NCI-H82 treated with DMSO at 0.1 percent for 48 hours (cell line): ENCODE data around the gene PPA2.
"Not testable (repeated sequence)": the region's sequence is repeated elsewhere in the genome, so short reads cannot be mapped to it uniquely, and the experiment has no call there.

Source experiments
- DNase-seq: peaks from one replicate; lab custom pipeline; 2025; ENCODE audit not compliant: unreplicated experiment; lab: John Stamatoyannopoulos, UW

Gene PPA2

DNA sequence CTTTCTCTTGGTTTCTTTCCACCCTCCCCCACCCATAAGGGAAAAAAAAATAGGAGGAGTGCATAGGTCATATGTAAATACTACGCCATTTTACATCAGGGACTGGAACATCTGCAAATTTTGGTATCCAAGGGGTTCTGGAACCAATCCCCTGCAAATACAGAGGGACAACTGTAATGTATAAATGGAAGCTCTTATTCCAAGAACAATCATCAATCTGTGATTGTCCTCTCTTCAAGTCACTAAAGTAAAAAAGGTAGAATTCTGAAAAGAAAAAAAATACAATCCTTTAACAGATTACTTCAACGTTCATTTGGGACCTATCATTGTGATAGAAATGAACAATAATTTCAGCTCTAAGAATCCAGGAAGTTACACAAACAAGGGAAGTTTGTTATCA, 13.6 kb downstream of the PPA2 start:
- DNase-seq: no peak

DNA sequence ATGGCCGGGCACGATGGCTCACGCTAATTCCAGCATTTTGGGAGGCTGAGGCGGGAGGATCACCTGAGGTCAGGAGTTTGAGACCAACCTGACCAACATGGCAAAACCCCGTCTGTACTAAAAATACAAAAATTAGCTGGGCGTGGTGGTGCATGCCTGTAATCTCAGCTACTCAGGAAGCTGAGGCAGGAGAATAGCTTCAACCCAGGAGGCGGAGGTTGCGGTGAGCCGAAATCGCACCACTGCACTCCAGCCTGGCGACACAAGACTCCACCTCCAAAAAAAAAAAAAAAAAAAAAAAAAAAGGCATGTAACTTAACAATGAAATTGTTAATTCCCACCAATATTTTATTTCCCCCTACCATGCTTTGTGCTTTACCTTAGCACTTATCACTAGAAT, 15.3 kb downstream of the PPA2 start:
- DNase-seq: not testable (repeated sequence)

DNA sequence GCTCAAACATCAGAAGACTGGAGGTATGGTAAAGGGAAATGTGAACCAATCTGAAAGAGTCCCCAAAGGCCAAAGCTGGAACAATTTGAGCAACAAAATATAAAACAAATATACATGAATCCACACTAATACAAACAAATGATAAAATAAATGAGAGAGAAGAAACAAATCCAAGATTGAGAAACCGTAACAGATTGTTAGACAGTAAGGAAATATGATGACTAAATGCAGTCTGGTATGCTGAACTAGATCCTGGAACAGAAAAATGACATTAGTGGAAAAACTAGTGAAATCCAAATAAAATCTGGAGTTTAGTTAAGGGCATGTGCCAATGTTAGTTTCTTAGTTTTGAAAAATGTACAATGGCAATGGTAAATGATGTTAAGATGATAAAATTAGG, 15.9 kb downstream of the PPA2 start:
- no peak for DNase-seq

DNA sequence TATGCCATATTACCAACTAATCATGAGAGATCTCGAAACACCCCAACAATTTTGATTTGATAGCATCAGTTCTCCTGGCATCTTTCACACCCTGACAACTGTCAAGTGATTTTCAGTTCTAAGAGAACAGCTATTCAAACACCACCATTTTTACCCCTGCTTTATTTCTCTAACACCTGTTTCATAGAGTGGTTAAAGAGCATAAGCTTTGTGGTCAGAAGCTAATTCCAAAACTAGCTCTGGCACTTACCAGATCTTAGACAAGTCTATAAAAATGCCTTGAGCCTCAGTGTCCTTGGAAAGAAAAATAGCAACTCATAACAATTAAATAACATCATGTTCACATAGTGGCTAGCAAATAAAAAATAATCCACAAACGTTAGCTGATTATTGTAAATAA, 17.9 kb downstream of the PPA2 start:
- DNase-seq: no peak

DNA sequence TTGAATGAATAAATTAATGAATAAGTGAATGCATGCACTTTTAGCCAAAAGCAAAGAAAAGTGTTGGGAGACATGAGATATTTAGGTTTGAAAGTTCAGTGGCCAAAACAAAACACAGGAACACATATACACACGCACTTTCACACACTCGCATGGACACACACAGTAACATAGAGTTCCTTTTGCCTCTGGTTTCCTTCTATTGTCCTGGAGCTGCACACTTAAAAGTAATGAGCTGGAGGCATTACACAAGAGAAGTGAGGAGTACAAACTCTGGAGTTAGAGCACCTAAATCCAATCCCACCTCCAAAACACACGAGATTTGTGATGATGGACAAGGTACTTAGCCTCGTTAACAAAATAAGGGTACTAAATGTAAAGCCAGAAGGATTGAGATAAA, 18.7 kb downstream of the PPA2 start:
- no peak for DNase-seq

DNA sequence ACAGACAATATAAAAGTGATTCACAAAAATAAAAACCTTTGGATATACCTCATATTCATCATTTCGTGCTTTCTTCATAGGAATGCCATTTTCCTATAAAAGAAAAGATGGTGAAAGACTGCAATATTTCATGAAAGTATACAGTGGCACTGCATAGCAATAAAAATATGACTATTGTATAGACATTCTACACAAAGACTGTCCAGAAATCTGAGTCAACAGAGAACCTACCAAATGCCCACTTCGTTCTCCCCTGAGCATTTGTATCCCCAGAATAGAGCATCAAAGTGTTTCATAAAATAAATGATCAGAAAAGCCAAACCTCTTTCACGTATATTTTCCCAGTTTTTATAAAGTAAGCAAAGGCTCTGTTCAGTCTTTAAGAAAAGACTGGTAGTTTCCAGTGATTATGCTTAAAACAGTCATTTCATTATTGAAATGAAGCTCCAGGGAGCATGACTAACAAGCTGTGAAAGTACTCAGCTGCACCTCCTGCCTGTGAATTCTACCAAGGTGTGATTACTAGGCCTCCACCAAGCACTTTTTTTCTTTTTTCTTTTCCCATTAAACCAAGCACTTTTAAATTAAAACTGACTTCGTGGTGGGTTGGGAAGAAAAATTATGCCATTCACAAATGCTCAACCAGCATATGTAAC, 20.2 kb downstream of the PPA2 start:
- no peak for DNase-seq

DNA sequence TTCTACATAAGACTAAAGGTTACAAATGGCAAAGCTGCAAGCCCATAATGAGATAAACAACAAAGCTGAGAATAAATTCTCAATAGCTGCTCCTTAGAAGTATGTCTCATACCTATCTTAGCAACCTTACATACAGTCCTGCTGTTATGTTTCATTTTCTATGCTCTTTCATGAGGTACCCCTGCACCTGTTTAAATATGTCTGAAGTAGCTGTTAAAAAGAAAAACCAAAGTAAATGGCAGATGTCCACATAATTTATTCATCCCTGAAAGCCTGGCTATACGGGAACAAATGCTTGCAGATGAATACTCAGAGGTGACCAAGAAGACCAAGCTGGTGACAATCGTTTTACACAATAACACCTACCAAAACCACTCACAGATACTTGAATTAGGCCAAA, 22.5 kb downstream of the PPA2 start:
- DNase-seq: no peak

DNA sequence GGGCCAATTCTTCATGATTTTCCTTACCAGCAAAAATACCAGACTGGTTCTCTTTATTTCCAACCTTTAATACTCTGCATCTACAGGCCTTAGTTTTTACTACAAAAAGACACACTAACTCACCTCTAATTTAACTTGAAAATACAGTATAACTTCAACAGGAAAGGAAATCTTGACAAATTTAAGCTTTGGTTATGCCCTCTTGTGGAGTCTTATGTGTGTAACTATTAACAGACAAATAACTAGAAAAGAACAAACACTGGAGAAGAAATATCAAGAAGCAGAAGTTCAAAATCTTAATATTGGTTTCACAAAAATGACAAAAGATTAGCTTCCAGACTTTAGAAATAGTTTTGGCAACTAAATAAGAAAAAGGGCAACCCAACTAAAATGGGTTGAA, 33.0 kb downstream of the PPA2 start:
- no peak for DNase-seq

DNA sequence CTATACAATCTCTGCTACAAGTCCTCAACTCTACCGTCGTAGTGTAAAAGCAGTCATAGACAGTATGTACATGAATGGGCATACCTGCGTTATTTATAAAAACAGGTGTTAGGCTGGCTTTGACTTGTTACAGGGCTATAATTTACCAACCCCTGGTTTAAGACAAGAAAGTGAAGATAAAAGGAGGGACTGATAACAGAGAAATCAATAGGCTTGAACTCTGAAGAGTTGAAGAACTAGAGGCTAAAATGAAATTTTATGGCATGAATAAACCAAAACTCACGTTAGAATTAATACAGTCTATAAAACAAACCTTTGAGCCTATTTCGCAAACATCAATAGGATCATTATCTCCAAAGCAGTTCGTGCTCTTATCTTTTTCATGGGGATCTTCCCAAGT, 36.2 kb downstream of the PPA2 start:
- no peak for DNase-seq

DNA sequence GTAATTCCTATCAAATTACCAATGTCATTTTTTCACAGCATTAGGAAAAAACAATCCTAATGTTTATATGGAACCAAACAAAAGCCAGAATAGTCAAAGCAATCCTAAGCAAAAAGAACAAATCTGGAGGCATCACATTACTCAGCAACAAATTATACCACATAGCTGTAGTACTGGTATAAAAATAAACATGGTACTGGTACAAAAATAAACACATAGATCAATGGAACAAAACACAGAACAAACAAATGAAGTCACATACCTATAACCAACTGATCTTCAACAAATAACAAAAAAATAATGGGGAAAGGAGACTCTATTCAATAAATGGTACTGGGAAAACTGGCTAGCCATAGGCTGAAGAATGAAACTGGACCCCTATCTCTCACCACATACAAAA, 37.4 kb downstream of the PPA2 start:
- DNase-seq: no peak

DNA sequence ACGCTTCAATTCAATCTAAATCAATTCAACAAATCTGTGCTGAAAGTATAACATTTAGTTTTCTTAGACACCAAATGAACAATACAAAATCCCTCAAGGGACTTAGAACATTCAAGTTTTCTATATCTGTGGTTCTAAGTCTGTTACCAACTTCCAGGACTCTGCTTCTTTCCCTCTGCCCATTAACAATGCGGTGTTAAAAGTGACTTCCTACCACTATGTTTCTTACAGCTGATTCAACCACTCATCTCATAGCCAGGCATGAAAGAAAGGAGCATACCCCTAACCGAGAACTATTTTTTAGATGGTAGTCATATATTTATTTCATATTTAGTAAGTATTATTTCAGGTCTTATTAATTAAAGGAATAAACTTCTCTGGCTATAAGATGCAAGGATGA, 38.9 kb downstream of the PPA2 start:
- no peak for DNase-seq

DNA sequence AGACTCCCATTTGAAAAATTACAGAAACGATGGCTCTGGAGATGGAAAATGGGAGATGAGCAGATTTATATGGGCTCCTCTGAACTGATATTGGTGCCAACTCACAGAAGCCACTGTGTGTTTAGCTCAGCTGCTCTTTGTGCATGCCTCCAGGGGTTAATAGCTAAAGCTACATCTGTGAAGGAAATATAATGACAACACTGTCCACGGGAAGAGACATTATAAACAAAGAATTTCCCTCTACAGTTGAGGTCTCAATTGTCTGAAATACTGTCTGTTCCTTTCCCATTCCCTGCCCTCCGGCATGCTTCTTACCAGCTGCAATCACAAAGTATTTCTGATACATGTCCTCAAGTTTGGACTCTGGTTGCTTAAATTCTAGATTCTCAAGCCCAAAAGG, 40.4 kb downstream of the PPA2 start:
- no peak for DNase-seq

DNA sequence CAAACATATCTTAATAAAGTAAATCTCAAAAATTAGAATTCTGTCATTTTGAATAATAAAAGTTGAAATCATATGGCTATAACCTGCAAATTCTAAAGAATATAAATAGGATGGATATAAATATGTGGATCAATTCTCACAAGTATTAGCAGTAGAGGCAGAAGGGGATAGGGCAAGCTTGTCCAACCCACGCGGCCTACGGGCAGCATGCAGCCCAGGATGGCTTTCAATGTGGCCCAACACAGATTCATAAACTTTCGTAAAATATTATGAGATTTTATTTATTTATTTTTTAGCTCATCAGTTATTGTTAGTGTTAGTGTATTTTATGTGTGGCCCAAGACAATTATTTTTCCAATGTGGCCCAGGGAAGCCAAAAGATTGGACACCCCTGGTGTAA, 41.4 kb downstream of the PPA2 start:
- DNase-seq: no peak

DNA sequence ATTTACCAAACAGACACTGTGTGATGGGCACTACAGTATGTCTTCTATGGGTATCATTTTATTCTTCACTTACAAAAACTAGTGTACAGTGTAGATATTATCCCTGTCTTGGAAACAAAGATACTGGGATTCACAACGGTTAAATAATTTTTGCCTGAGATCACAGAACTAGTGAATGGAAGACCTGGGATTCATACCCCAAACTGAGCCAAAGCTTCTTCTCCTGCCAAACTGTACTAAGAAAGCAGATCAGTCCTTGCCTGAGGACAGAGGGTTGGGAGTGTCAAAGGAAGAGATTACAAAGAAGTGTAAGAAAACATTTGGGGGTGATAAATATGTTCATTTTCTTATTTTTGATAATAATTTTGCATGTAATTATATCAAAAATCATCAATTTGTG, 43.1 kb downstream of the PPA2 start:
- no peak for DNase-seq

DNA sequence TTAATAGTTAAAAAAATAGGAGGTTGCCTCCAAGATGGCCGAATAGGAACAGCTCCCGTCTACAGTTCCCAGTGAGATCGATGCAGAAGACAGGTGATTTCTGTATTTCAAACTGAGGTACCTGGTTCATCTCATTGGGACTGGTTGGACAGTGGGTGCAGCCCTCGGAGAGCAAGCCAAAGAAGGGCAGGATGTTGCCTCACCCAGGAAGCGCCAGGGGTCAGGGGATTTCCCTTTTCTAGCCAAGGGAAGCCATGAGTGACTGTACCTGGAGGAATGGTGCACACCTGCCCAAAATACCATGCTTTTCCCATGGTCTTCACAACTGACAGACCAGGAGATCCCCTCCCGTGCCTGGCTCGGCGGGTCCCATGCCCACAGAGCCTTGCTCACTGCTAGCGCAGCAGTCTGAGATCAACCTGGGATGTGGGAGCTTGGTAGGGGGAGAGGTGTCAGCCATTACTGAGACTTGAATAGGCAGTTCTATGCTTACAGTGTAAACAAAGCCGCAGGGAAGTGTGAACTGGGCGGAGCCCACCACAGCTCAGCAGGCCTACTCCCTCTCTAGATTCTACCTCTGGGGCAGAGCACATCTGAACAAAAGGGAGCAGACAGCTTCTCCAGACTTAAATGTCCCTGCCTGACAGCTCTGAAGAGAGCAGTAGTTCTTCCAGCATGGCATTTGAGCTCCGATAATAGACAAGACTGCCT, 47.5 kb downstream of the PPA2 start:
- DNase-seq: no peak

DNA sequence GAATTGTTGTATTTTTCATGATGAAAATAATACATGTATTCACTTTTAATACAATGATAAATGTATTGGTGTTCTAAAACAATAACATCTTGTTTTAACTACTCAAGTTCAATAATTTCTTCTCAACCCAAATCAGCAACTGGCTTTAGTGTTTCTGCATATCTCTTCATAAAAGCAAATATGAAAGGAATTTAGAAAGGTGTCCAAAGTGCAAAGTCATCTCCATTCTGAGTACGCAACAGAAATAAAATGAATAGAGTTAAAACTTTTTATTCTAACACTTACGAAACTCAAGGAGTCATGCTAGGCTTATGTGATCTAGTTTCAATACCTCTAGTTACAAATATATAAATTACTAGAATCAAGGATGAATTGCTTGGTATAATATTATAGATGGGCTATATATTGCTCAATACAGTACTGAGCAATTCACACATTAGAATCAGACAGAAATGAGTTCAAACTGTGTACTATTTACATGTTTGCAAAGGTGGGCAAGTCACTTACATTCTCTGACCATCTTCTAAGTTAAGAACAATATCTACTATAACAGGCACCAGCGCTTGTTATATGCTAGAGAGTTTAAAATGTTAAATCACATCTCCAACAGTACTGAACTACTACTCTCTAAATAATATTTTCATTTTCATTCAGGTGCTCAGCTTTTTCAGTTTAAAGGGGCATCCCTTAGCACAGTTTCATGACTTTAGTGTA, 51.5 kb downstream of the PPA2 start:
- no peak for DNase-seq

DNA sequence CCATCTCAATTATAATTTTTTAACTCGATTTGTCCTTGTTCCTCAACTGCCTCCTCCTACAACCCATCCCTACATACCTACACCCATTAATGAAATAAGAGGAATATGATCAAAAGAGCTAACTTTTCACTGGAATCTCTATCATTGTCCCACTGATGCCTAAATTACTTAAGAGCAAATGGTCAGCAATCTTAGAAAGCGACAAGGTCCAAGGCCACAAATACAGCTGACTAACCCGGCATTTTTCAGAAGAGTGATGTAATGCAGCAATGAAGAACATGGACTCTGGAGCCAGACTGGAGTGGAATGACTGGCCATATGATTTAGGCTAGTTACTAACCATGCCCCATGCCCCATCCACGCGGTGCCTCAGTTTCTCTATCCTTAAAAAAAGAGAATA, 56.2 kb downstream of the PPA2 start:
- no peak for DNase-seq

DNA sequence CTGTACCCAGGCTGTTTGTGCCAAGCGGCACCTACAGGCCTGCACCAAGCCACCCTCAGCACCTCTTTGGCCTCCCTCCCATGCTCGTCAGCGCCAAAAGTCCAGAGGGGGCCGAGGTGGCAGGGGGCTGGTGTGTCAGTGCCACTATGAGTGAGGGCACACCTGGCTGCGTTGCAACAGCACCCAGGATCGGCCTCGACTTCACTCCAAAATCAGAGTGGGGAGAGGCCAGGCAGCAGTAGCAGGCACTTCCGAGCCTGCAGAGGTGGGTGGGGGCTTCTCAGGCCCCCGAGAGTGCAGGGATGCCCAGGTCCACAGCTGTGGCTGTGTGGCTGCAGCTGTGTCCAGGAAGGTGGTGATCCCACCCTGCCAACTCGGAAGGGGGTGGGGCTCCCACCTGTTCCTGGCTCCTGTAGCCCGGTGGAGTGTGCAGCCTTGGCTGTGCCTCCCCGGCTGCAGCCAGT, 58.5 kb downstream of the PPA2 start:
- no peak for DNase-seq

DNA sequence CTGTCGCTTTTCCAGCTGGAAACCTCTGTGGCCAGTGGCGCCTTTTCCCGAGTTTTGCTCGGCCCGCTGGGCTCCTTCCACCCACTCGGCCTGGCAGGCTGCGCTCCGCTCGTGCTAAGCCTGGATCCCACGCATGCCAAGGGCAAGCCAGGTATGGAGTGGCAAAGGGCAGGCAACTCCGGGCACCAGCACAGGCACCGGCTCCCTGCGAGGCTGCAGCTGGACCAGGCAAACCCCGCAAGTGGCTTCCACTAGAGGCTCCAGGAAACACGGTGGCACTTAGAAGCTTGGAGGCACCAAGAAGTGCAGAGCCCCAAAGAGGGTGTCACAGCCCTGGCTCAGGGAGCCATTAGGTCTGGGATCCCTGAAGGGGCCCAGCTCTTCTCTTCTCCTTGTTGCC, 59.5 kb downstream of the PPA2 start:
- DNase-seq: no peak

DNA sequence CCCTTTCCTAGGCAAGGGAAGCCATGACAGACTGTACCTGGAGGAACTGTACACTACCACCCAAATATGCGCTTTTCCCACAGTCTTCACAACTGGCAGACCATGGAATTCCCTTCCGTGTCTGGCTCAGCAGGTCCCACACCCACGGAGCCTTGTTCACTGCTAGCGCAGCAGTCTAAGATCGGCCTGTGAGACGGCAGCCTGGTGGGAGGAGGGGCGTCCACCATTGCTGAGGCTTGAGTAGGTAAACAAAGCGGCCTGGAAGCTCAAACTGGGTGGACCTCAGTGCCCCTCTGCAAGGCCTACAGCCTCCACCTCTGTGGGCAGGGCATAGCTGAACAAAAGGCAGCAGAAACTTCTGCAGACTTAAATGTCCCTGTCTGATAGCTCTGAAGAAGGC, 64.7 kb downstream of the PPA2 start:
- not testable (repeated sequence) for DNase-seq

DNA sequence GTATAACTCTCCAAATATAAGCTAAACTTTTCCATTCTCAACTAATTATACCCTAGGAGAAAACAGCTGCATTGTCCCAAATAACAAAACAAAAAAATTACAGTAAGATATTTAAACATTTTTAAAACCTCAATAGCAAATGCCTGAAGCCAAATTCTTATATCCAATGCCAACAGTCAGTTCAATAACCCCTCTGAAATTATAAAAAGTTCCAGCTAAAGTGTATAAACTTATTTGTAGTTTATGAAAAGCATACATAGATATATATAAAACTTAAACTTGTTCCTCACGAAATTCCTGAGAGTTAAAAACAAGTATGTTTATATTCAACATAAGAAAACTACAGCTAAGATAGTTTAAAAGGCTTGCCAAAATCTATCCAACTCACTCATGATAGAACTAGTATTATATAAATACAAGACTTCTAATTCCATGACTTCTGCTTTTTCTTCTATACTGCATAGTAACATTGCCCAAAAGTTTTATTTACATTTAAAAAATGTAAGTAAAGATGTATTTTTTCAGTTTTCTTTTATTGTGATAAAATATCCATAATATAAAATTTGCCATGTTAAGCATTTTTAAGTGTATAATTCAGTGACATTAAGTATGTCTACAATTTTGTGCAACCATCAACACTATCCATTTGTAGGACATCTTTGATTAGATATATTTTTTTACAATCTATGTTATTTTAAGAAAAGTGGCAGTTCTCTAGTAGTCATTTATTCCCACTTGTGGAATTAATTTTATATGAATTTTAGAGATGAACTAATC, 72.8 kb downstream of the PPA2 start:
- no peak for DNase-seq
